ENCODE data around the gene GREB1.

The GREB1 gene

GRCh38 chr2:11633923-11634478 is 100.2 kb downstream of the GREB1 start:
- no peak for DNase-seq (ENCODE audit: low read depth, low spot score)

DNA sequence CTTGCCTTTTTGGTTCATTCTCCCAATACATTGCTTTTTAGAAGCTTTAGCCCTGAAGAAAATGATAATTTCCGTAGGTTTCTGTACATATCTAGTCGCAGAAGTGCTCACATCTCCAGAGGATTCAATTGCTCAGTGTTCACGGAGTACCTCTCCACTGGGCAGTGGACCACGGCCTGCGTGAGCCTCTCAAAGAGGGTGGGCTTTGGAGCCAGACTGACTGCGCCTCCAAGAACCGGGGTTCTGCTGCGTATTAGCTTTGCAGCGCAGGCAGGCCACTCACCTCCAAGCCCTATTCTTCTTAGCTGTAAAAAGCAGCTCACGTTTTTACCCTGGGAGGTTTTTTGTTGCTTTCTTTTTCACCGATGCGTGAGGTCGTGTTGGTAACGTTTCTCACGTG is 100.7 kb downstream of the GREB1 start:
- DNase-seq (ENCODE audit: low read depth, low spot score) = no peak

- DNase-seq (ENCODE audit: low read depth, low spot score) = no peak
These were observed 101.3 kb downstream of the GREB1 start for GRCh38 chr2:11635141-11635540.

- DNase-seq (ENCODE audit: low read depth, low spot score) = no peak
These were observed 102.9 kb downstream of the GREB1 start for GRCh38 chr2:11636593-11637295.

GRCh38 chr2:11637546-11637945 is 103.7 kb downstream of the GREB1 start:
- DNase-seq (ENCODE audit: low read depth, low spot score) = no peak

- DNase-seq (ENCODE audit: low read depth, low spot score) = no peak
These were observed 105.7 kb downstream of the GREB1 start for GRCh38 chr2:11639503-11639902.

DNA sequence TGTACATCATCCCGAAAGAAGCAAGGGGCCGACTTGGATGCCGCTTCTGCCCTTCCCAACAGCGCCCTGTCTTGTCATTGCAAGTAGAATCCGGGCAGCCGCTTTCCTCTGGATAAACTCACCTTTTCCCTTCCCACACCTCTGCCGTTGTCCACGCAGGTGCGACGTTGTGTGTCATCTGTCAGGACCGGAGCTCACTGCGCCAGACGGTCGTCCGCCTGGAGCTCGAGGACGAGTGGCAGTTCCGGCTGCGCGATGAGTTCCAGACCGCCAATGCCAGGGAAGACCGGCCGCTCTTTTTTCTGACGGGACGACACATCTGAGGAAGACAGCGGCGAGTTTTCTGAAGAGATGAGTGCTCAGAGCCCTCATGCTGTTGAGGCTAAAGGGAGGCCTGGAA is 106.3 kb downstream of the GREB1 start:
- DNase-seq (ENCODE audit: low read depth, low spot score) = no peak

DNA sequence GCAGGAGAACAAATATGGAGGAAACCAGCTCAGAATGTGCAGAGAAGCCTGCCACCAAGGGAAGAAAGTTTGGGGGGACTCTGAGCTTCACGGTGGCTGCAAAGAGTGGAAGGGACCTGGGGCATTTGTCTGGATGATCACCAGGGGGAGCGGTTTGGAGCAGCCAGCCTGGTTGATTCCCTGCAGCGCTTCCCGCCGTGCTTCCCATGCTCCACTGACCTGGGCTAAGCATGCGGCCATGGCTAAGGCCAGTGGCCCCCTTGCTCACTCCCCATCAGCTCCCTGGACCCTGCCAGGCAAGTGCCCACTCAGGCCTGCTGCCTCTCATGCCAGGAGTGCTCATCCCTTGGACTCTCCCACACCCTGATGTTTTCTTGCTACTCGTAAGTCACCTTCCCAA is 109.1 kb downstream of the GREB1 start:
- no peak for DNase-seq (ENCODE audit: low read depth, low spot score)

- no peak for DNase-seq (ENCODE audit: low read depth, low spot score)
These were observed 110.4 kb downstream of the GREB1 start for GRCh38 chr2:11644293-11644692.

DNA sequence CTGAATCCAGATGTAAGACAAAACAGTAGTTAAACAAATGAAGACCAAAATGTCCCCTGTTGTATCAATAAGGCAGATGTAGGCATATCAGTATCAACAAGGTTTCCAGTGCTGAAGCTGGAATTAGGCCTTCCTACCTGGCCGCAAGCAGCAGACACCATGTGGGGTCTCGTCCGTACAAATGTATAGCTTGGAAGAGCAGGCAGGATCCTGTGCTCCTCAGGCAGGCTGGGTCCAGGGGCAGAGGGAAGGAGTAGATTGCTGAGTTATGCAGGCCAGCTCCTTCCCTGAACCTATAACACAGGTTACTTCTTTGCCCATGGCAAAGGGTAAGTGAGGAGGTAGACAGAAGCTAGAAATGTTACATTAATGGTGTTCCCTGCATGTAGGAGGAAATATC is 112.7 kb downstream of the GREB1 start:
- no peak for DNase-seq (ENCODE audit: low read depth, low spot score)

- DNase-seq (ENCODE audit: low read depth, low spot score) = no peak
These were observed 114.2 kb downstream of the GREB1 start for GRCh38 chr2:11647834-11648600.

DNA sequence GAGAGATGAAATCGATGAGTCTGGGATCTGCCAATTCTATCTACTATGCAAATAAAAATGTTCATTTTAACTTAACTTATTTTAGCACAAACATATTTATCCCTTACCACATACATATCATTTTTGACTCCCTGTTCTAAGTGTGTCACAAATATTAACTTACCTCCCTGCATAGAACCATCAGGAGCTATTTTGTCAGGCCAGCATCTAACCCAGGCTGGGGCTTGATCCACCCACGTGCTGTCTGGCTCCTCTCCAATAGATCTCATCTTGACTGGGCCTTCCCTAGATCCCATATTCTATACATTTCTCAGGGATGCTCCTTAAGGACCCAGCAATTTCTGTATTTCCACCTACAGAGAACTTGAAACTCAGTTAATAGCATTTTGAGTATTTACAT is 115.2 kb downstream of the GREB1 start:
- DNase-seq (ENCODE audit: low read depth, low spot score) = no peak

- no peak for DNase-seq (ENCODE audit: low read depth, low spot score)
These were observed 118.2 kb downstream of the GREB1 start for GRCh38 chr2:11651856-11652548.

- DNase-seq (ENCODE audit: low read depth, low spot score) = no peak
These were observed 118.7 kb downstream of the GREB1 start for GRCh38 chr2:11652553-11652952.

GRCh38 chr2:11655495-11655894 is 121.7 kb downstream of the GREB1 start:
- DNase-seq (ENCODE audit: low read depth, low spot score) = no peak

- DNase-seq (ENCODE audit: low read depth, low spot score) = no peak
These were observed 122.4 kb downstream of the GREB1 start for GRCh38 chr2:11656252-11656651.

DNA sequence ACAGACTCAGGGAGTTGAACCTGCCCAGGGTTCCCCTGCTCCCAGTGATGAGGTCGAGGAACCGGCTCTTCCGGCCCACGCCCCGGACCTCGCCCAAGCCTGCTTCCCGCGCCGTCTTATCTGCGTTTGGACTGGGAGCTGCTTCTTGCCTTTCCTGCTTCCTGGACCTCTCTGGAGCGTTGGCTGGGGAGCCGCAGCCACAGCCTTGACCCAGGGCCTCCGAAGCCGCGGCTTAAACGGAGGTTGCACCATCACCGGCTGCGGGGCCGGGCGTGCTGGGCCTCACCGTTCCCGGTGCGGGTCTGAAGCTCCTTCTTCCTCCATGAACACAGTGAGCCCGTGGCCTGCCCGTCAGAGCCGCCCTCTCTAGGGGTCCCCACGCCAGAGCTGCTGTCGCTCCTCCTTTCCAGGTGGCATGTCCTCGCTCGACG is 122.8 kb downstream of the GREB1 start:
- DNase-seq (ENCODE audit: low read depth, low spot score) = no peak

GRCh38 chr2:11657195-11657594 is 123.3 kb downstream of the GREB1 start:
- no peak for DNase-seq (ENCODE audit: low read depth, low spot score)

DNA sequence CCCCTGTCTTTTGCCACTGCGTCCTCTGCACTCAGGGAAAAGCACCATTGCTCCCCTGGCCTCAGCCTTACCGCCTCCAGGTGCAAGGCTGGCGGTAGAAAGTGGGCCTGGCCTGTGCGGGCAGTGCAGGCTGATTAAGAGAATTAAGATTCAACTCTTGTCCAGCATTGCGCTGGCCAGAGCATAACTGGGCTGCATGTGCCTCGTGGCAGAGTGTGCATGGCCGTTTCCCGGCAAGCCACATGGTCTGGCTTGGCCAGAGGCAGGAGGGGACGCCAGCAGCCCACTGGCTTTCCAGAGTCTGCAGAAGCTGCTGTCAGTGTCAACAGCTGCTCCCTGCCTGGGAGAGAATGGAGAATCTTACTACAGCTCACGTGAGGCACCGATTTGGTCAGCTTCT is 123.8 kb downstream of the GREB1 start:
- no peak for DNase-seq (ENCODE audit: low read depth, low spot score)

DNA sequence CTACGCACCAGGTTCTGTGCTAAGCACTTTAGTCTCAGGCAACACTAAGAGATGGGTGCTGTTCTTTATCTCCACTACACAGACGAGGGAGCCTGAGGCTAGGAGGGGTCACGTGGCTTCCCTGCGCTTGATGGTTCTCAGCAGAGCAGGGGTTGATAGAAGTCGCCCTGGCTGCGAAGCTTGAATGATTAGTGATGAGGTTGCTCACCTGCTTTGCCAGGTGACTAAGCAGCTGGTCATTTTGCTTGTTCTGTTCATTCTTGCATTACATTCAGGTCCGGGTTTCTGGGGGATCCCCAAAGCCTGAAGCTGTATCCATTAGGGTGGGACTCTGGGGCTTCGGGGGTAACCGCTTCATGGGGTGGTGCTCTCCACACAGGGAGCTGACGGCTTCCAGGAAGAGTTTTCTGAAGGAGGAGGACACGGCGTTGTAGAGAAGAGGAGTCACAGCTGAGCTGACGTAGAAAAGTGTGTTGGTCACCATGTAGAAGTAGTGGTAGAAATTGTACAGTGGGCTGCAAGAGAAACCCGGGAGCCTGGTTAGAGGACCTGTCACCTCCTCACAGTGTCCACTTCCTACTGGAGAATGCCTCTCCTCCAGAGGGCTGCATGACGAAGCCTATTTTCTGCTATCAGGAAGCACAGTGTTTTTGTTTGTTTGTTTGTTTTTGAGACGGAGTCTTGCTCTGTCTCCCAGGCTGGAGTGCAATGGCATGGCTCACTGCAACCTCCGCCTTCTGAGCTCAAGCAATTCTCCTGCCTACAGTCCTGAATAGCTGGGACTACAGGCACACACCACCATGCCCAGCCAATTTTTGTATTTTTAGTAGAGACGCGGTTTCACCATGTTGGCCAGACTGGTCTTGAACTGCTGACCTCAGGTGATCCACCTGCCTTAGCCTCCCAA is 124.6 kb downstream of the GREB1 start:
- DNase-seq (ENCODE audit: low read depth, low spot score) = no peak

GRCh38 chr2:11659115-11659475 is 125.2 kb downstream of the GREB1 start:
- no peak for DNase-seq (ENCODE audit: low read depth, low spot score)
